DOHH2 (cell line): ENCODE data around the gene SURF2.

Experiments
- H3F3A ChIP-seq: fragments of 200-600 bp; sonication (generic), shearing (Covaris generic); 2 replicates; pipeline ENCODE4 v1.6.0; 2016; ENCODE audit warnings: antibody characterized with exemption, mild to moderate bottlenecking; ENCODE audit not compliant: control insufficient read depth, insufficient read depth
- H3K27ac ChIP-seq: fragments of 200-600 bp; sonication (generic); 2 replicates; pipeline ENCODE4 v1.5.1; 2014; ENCODE audit warnings: low read depth, mild to moderate bottlenecking, low read length, moderate library complexity
- H3K27me3 ChIP-seq: fragments of 200-600 bp; sonication (generic); 2 replicates; pipeline ENCODE4 v1.6.1; 2014; ENCODE audit warnings: mild to moderate bottlenecking, low read length, mixed read lengths; ENCODE audit not compliant: control insufficient read depth
- H3K36me3 ChIP-seq: fragments of 200-600 bp; sonication (generic); 2 replicates; pipeline ENCODE4 v1.6.1; 2014; ENCODE audit warnings: mild to moderate bottlenecking, low read length, moderate library complexity, mixed read lengths; ENCODE audit not compliant: control insufficient read depth
- H3K4me1 ChIP-seq: fragments of 200-600 bp; sonication (generic); 2 replicates; pipeline ENCODE4 v1.6.1; 2014; ENCODE audit warnings: mild to moderate bottlenecking, low read length, mixed read lengths; ENCODE audit not compliant: control insufficient read depth
- H3K4me2 ChIP-seq: fragments of 200-600 bp; sonication (generic); 2 replicates; pipeline ENCODE4 v1.6.0; 2014; ENCODE audit warnings: mild to moderate bottlenecking, low read length, moderate library complexity
- H3K4me3 ChIP-seq: fragments of 200-600 bp; sonication (generic); 2 replicates; pipeline ENCODE4 v1.5.1; 2014; ENCODE audit warnings: mild to moderate bottlenecking, low read length, mixed read lengths
- H3K79me2 ChIP-seq: fragments of 200-600 bp; sonication (generic); 2 replicates; pipeline ENCODE4 v1.6.1; 2014; ENCODE audit warnings: mild to moderate bottlenecking, low read length, mixed read lengths; ENCODE audit not compliant: control insufficient read depth
- H3K9me2 ChIP-seq: fragments of 200-600 bp; sonication (generic); replicated peaks from 2 replicates; pipeline ENCODE4 v1.6.1; 2014; ENCODE audit warnings: mild to moderate bottlenecking, low read length, mixed read lengths; ENCODE audit not compliant: control insufficient read depth
- H3K9me3 ChIP-seq: fragments of 200-600 bp; sonication (generic); 2 replicates; pipeline ENCODE4 v1.6.1; 2014; ENCODE audit warnings: antibody characterized with exemption, low read length, mixed read lengths; ENCODE audit not compliant: control insufficient read depth, insufficient read depth
- H4K20me1 ChIP-seq: fragments of 200-600 bp; sonication (generic); 2 replicates; pipeline ENCODE4 v1.6.0; 2014; ENCODE audit warnings: low read depth, mild to moderate bottlenecking, antibody characterized with exemption, low read length, moderate library complexity; ENCODE audit not compliant: control insufficient read depth, insufficient read depth
- CTCF ChIP-seq: fragments of 200-600 bp; sonication (generic); IDR thresholded peaks from one replicate; pipeline ENCODE4 v1.5.1; 2014; ENCODE audit warnings: antibody characterized with exemption, mild to moderate bottlenecking, low read depth, low read length; ENCODE audit not compliant: poor library complexity, severe bottlenecking
- EZH2phosphoT487 ChIP-seq: fragments of 200-600 bp; sonication (generic); IDR thresholded peaks from 2 replicates; pipeline ENCODE4 v1.6.1; 2017; ENCODE audit warnings: borderline replicate concordance, mild to moderate bottlenecking, antibody characterized with exemption, low read length, moderate library complexity, mixed read lengths

The SURF2 gene

GRCh38 chr9:133377721-133378216 lies 21.4 kb downstream of the SURF2 start:
- peaks cover 31% of the 10 kb centered on the region for H3K79me2 ChIP-seq
- peaks cover 5% of the 10 kb centered on the region; the same call in 1 of the 2 replicates for H3K27me3 ChIP-seq
- no peak overlapping the region for H3K4me2 ChIP-seq
- H3K9me2 ChIP-seq, result no peaks in the 10 kb centered on the region
- H3F3A ChIP-seq, result no peaks in the 10 kb centered on the region
- peaks cover 30% of the 10 kb centered on the region for H3K4me1 ChIP-seq
- no peak overlapping the region for H3K4me3 ChIP-seq
- peaks cover 6% of the 10 kb centered on the region; the same call in 1 of the 2 replicates for H4K20me1 ChIP-seq
- peaks cover 16% of the 10 kb centered on the region for H3K36me3 ChIP-seq
- no peak overlapping the region for H3K27ac ChIP-seq
- peaks cover 6% of the 10 kb centered on the region; the same call in 1 of the 2 replicates for H3K9me3 ChIP-seq
- TF ChIP-seq EZH2phosphoT487, result no peak
- TF ChIP-seq CTCF, result no peak

GRCh38 chr9:133378408-133378962 lies 22.1 kb downstream of the SURF2 start:
- Histone ChIP-seq H3K4me3 (no peak overlapping the region), H3F3A (no peaks in the 10 kb centered on the region), H3K27ac (no peak overlapping the region), H3K36me3 (peaks cover 9% of the 10 kb centered on the region), H3K4me1 (peaks cover 23% of the 10 kb centered on the region), H3K4me2 (no peak overlapping the region), H3K9me2 (no peaks in the 10 kb centered on the region), H3K27me3 (peaks cover 5% of the 10 kb centered on the region; the same call in 1 of the 2 replicates), H4K20me1 (peaks cover 6% of the 10 kb centered on the region; the same call in 1 of the 2 replicates), H3K9me3 (peaks cover 10% of the 10 kb centered on the region; the same call in 1 of the 2 replicates), H3K79me2 (peaks cover 24% of the 10 kb centered on the region)
- TF ChIP-seq CTCF, result no peak
- TF ChIP-seq EZH2phosphoT487, result no peak

- no peak overlapping the region for H3K4me2 ChIP-seq
- TF ChIP-seq CTCF, result no peak
- no peak for TF ChIP-seq EZH2phosphoT487
- H4K20me1 ChIP-seq, result peaks cover 6% of the 10 kb centered on the region; the same call in 1 of the 2 replicates
- peaks cover 5% of the 10 kb centered on the region; the same call in 1 of the 2 replicates for H3K27me3 ChIP-seq
- H3K4me3 ChIP-seq, result no peak overlapping the region
- no peaks in the 10 kb centered on the region for H3K9me2 ChIP-seq
- no peak overlapping the region for H3K27ac ChIP-seq
- H3K79me2 ChIP-seq, result peaks cover 15% of the 10 kb centered on the region
- H3K36me3 ChIP-seq, result peaks cover 4% of the 10 kb centered on the region; the same call in 1 of the 2 replicates
- H3F3A ChIP-seq, result no peaks in the 10 kb centered on the region
- H3K4me1 ChIP-seq, result peaks cover 18% of the 10 kb centered on the region
- peaks cover 10% of the 10 kb centered on the region; the same call in 1 of the 2 replicates for H3K9me3 ChIP-seq
Measured at GRCh38 chr9:133379153-133380086, 23.1 kb downstream of the SURF2 start.
